ENCODE measurements around the gene SENP8.

The SENP8 gene

GRCh38 chr15:72146934-72147333 lies 28.7 kb downstream of the SENP8 start:
- H2BK15ac ChIP-seq (ENCODE audit: low read depth, poor library complexity, severe bottlenecking) = no peak overlapping the region
- H4K91ac ChIP-seq (ENCODE audit: low read length) = no peak overlapping the region
- H3K36me3 ChIP-seq (ENCODE audit: control insufficient read depth in 1 of 2, insufficient read depth in 2 of 2, low read depth in 1 of 2, low read length in 2 of 2) = no peaks in the 10 kb centered on the region
- no peaks in the 10 kb centered on the region for H3K79me1 ChIP-seq (replicated peaks; ENCODE audit: low read length, poor library complexity, severe bottlenecking)
- no peak overlapping the region for H3K4ac ChIP-seq (ENCODE audit: low read depth in 1 of 2, low read length in 2 of 2)
- H3K4me2 ChIP-seq (ENCODE audit: low read length, poor library complexity, severe bottlenecking) = no peak overlapping the region
- H3K23ac ChIP-seq (ENCODE audit: low read length in 2 of 2) = no peak overlapping the region
- no peak for DNase-seq
- peaks cover 2% of the 10 kb centered on the region for H3K4me1 ChIP-seq (ENCODE audit: control insufficient read depth, insufficient read depth, low read depth, low read length)
- H3K18ac ChIP-seq (ENCODE audit: low read depth in 1 of 2, low read length in 2 of 2) = no peak overlapping the region
- no peak overlapping the region for H2BK12ac ChIP-seq (ENCODE audit: low read length in 2 of 2)
- no peak overlapping the region for H2BK5ac ChIP-seq (ENCODE audit: low read depth, low read length, poor library complexity, severe bottlenecking)
- no peak overlapping the region for H3K9ac ChIP-seq (ENCODE audit: low read length)
- H3K14ac ChIP-seq (ENCODE audit: low read length in 2 of 2) = no peak overlapping the region
- no peak overlapping the region for H2BK120ac ChIP-seq (ENCODE audit: low read depth, low read length)
- H2AK5ac ChIP-seq (ENCODE audit: low read length, severe bottlenecking) = no peak overlapping the region
- H3K27ac ChIP-seq (ENCODE audit: low read length, poor library complexity, severe bottlenecking) = no peak overlapping the region
- no peak overlapping the region for H2AFZ ChIP-seq (ENCODE audit: low read depth, low read length)
- H4K8ac ChIP-seq (ENCODE audit: low read length) = no peak overlapping the region
- H3K4me3 ChIP-seq (ENCODE audit: insufficient read depth in 1 of 2, low read depth in 1 of 2, low read length in 2 of 2) = no peak overlapping the region
- H3K9me3 ChIP-seq (ENCODE audit: control insufficient read depth, low read length) = no peaks in the 10 kb centered on the region
- H3K27me3 ChIP-seq (ENCODE audit: control insufficient read depth in 1 of 2, insufficient read depth in 1 of 2, low read length in 2 of 2) = no peaks in the 10 kb centered on the region

- Histone ChIP-seq H3K4ac (ENCODE audit: low read depth in 1 of 2, low read length in 2 of 2) (no peak overlapping the region), H2BK12ac (ENCODE audit: low read length in 2 of 2) (no peak overlapping the region), H3K23ac (ENCODE audit: low read length in 2 of 2) (no peak overlapping the region), H2BK5ac (ENCODE audit: low read depth, low read length, poor library complexity, severe bottlenecking) (no peak overlapping the region), H4K91ac (ENCODE audit: low read length) (no peak overlapping the region), H3K9me3 (ENCODE audit: control insufficient read depth, low read length) (no peaks in the 10 kb centered on the region), H3K79me1 (replicated peaks; ENCODE audit: low read length, poor library complexity, severe bottlenecking) (no peaks in the 10 kb centered on the region), H3K9ac (ENCODE audit: low read length) (no peak overlapping the region), H3K36me3 (ENCODE audit: control insufficient read depth in 1 of 2, insufficient read depth in 2 of 2, low read depth in 1 of 2, low read length in 2 of 2) (no peaks in the 10 kb centered on the region), H4K8ac (ENCODE audit: low read length) (no peak overlapping the region), H2AFZ (ENCODE audit: low read depth, low read length) (no peak overlapping the region), H3K4me1 (ENCODE audit: control insufficient read depth, insufficient read depth, low read depth, low read length) (peaks cover 2% of the 10 kb centered on the region), H2AK5ac (ENCODE audit: low read length, severe bottlenecking) (no peak overlapping the region), H3K27ac (ENCODE audit: low read length, poor library complexity, severe bottlenecking) (no peak overlapping the region), H2BK120ac (ENCODE audit: low read depth, low read length) (no peak overlapping the region), H3K4me2 (ENCODE audit: low read length, poor library complexity, severe bottlenecking) (no peak overlapping the region), H3K27me3 (ENCODE audit: control insufficient read depth in 1 of 2, insufficient read depth in 1 of 2, low read length in 2 of 2) (no peaks in the 10 kb centered on the region), H3K18ac (ENCODE audit: low read depth in 1 of 2, low read length in 2 of 2) (no peak overlapping the region), H3K4me3 (ENCODE audit: insufficient read depth in 1 of 2, low read depth in 1 of 2, low read length in 2 of 2) (no peak overlapping the region), H2BK15ac (ENCODE audit: low read depth, poor library complexity, severe bottlenecking) (no peak overlapping the region), H3K14ac (ENCODE audit: low read length in 2 of 2) (no peak overlapping the region)
- WGBS = no CpG with 5 or more reads among the region's 2 CpGs
- DNase-seq = no peak
Measured at GRCh38 chr15:72147418-72147817, 29.2 kb downstream of the SENP8 start.

- WGBS = 91% methylated on average over 5 of the region's 5 CpGs
Measured at GRCh38 chr15:72153269-72154000, 35.2 kb downstream of the SENP8 start.

GRCh38 chr15:72154316-72154715 lies 36.1 kb downstream of the SENP8 start:
- no peak overlapping the region for H3K18ac ChIP-seq (ENCODE audit: low read depth in 1 of 2, low read length in 2 of 2)
- H2AK5ac ChIP-seq (ENCODE audit: low read length, severe bottlenecking) = peak overlapping the region; percentile 60
- no peak overlapping the region for H2BK5ac ChIP-seq (ENCODE audit: low read depth, low read length, poor library complexity, severe bottlenecking)
- H3K14ac ChIP-seq (ENCODE audit: low read length in 2 of 2) = no peak overlapping the region
- no peak overlapping the region for H2BK12ac ChIP-seq (ENCODE audit: low read length in 2 of 2)
- no peak overlapping the region for H3K4me3 ChIP-seq (ENCODE audit: insufficient read depth in 1 of 2, low read depth in 1 of 2, low read length in 2 of 2)
- peaks cover 2% of the 10 kb centered on the region for H3K79me1 ChIP-seq (replicated peaks; ENCODE audit: low read length, poor library complexity, severe bottlenecking)
- H3K4ac ChIP-seq (ENCODE audit: low read depth in 1 of 2, low read length in 2 of 2) = no peak overlapping the region
- H3K36me3 ChIP-seq (ENCODE audit: control insufficient read depth in 1 of 2, insufficient read depth in 2 of 2, low read depth in 1 of 2, low read length in 2 of 2) = no peaks in the 10 kb centered on the region
- no peaks in the 10 kb centered on the region for H3K9me3 ChIP-seq (ENCODE audit: control insufficient read depth, low read length)
- H3K27me3 ChIP-seq (ENCODE audit: control insufficient read depth in 1 of 2, insufficient read depth in 1 of 2, low read length in 2 of 2) = peaks cover 0 to 8% of the 10 kb centered on the region in 2 experiments
- H4K91ac ChIP-seq (ENCODE audit: low read length) = no peak overlapping the region
- H4K8ac ChIP-seq (ENCODE audit: low read length) = no peak overlapping the region
- H2BK15ac ChIP-seq (ENCODE audit: low read depth, poor library complexity, severe bottlenecking) = no peak overlapping the region
- no peak overlapping the region for H3K9ac ChIP-seq (ENCODE audit: low read length)
- H2BK120ac ChIP-seq (ENCODE audit: low read depth, low read length) = no peak overlapping the region
- WGBS = 95% methylated on average over 7 of the region's 7 CpGs
- no peak overlapping the region for H3K23ac ChIP-seq (ENCODE audit: low read length in 2 of 2)
- H2AFZ ChIP-seq (ENCODE audit: low read depth, low read length) = no peak overlapping the region
- DNase-seq = no peak
- peaks cover 16% of the 10 kb centered on the region for H3K4me1 ChIP-seq (ENCODE audit: control insufficient read depth, insufficient read depth, low read depth, low read length)
- H3K4me2 ChIP-seq (ENCODE audit: low read length, poor library complexity, severe bottlenecking) = no peak overlapping the region
- peak overlapping the region; percentile 1 for H3K27ac ChIP-seq (ENCODE audit: low read length, poor library complexity, severe bottlenecking)

More at GRCh38 chr15:72153269-72154000, 35.2 kb downstream of the SENP8 start:
- Histone ChIP-seq H2BK15ac (ENCODE audit: low read depth, poor library complexity, severe bottlenecking) (no peak overlapping the region), H3K27ac (ENCODE audit: low read length, poor library complexity, severe bottlenecking) (no peak overlapping the region), H4K8ac (ENCODE audit: low read length) (no peak overlapping the region), H3K18ac (ENCODE audit: low read depth in 1 of 2, low read length in 2 of 2) (no peak overlapping the region), H3K36me3 (ENCODE audit: control insufficient read depth in 1 of 2, insufficient read depth in 2 of 2, low read depth in 1 of 2, low read length in 2 of 2) (no peaks in the 10 kb centered on the region), H3K23ac (ENCODE audit: low read length in 2 of 2) (no peak overlapping the region), H2AK5ac (ENCODE audit: low read length, severe bottlenecking) (peak overlapping the region; percentile 75), H2AFZ (ENCODE audit: low read depth, low read length) (no peak overlapping the region), H3K4me3 (ENCODE audit: insufficient read depth in 1 of 2, low read depth in 1 of 2, low read length in 2 of 2) (no peak overlapping the region), H3K27me3 (ENCODE audit: control insufficient read depth in 1 of 2, insufficient read depth in 1 of 2, low read length in 2 of 2) (peaks cover 0 to 8% of the 10 kb centered on the region in 2 experiments), H3K4ac (ENCODE audit: low read depth in 1 of 2, low read length in 2 of 2) (no peak overlapping the region), H3K4me1 (ENCODE audit: control insufficient read depth, insufficient read depth, low read depth, low read length) (peaks cover 16% of the 10 kb centered on the region), H3K4me2 (ENCODE audit: low read length, poor library complexity, severe bottlenecking) (no peak overlapping the region), H4K91ac (ENCODE audit: low read length) (no peak overlapping the region), H3K9ac (ENCODE audit: low read length) (no peak overlapping the region), H3K14ac (ENCODE audit: low read length in 2 of 2) (no peak overlapping the region), H2BK5ac (ENCODE audit: low read depth, low read length, poor library complexity, severe bottlenecking) (no peak overlapping the region), H2BK12ac (ENCODE audit: low read length in 2 of 2) (no peak overlapping the region), H2BK120ac (ENCODE audit: low read depth, low read length) (no peak overlapping the region), H3K9me3 (ENCODE audit: control insufficient read depth, low read length) (no peaks in the 10 kb centered on the region), H3K79me1 (replicated peaks; ENCODE audit: low read length, poor library complexity, severe bottlenecking) (peaks cover 2% of the 10 kb centered on the region)
- peak; percentile 37 for DNase-seq
